ENCODE results near the gene CASTOR1.

The CASTOR1 gene

GRCh38 chr22:30284666-30285065, 4.6 kb downstream of the CASTOR1 start:
- no peak for DNase-seq (ENCODE audit: low read depth)

- no peak for DNase-seq (ENCODE audit: low read depth)
Observed at GRCh38 chr22:30284172-30284571, 5.1 kb downstream of the CASTOR1 start.

GRCh38 chr22:30283342-30283741, 6.0 kb downstream of the CASTOR1 start:
- no peak for DNase-seq (ENCODE audit: low read depth)

GRCh38 chr22:30282616-30283046, 6.7 kb downstream of the CASTOR1 start:
- DNase-seq (ENCODE audit: low read depth), result no peak

GRCh38 chr22:30280505-30280904, 8.8 kb downstream of the CASTOR1 start:
- DNase-seq (ENCODE audit: low read depth), result no peak

- DNase-seq (ENCODE audit: low read depth), result no peak
Observed at GRCh38 chr22:30279932-30280331, 9.4 kb downstream of the CASTOR1 start.

GRCh38 chr22:30279046-30279788, 10.1 kb downstream of the CASTOR1 start:
- no peak for DNase-seq (ENCODE audit: low read depth)

- no peak for DNase-seq (ENCODE audit: low read depth)
Observed at GRCh38 chr22:30277547-30278344, 11.6 kb downstream of the CASTOR1 start.

- no peak for DNase-seq (ENCODE audit: low read depth)
Observed at GRCh38 chr22:30276039-30276438, 13.3 kb downstream of the CASTOR1 start.

GRCh38 chr22:30275625-30276024, 13.7 kb downstream of the CASTOR1 start:
- no peak for DNase-seq (ENCODE audit: low read depth)

- no peak for DNase-seq (ENCODE audit: low read depth)
Observed at GRCh38 chr22:30274437-30274812, 14.9 kb downstream of the CASTOR1 start.

- DNase-seq (ENCODE audit: low read depth), result no peak
Observed at GRCh38 chr22:30273711-30274436, 15.4 kb downstream of the CASTOR1 start.

- no peak for DNase-seq (ENCODE audit: low read depth)
Observed at GRCh38 chr22:30272781-30273601, 16.3 kb downstream of the CASTOR1 start.

- no peak for DNase-seq (ENCODE audit: low read depth)
Observed at GRCh38 chr22:30270832-30271231, 18.5 kb downstream of the CASTOR1 start.

- DNase-seq (ENCODE audit: low read depth), result no peak
Observed at GRCh38 chr22:30268331-30268730, 21.0 kb downstream of the CASTOR1 start.

- DNase-seq (ENCODE audit: low read depth), result no peak
Observed at GRCh38 chr22:30267382-30268302, 21.7 kb downstream of the CASTOR1 start.

GRCh38 chr22:30266445-30267381, 22.6 kb downstream of the CASTOR1 start, which contains the start of gene OSM:
TSS of gene OSM (minus strand) at chr22:30266851. CDS start at chr22:30266799, 52 bp downstream.
- peak; percentile 65 for DNase-seq (ENCODE audit: low read depth)

GRCh38 chr22:30265823-30266444, 23.4 kb downstream of the CASTOR1 start:
- DNase-seq (ENCODE audit: low read depth), result peak; percentile 79

GRCh38 chr22:30265131-30265720, 24.1 kb downstream of the CASTOR1 start:
- no peak for DNase-seq (ENCODE audit: low read depth)
